Hippocampal formation (tissue), 2 donors: Measurements from ENCODE around the gene ABCB6.
A peak's percentile ranks its signal among the peaks of the same experiment; 100 is the strongest.

Experiments
- DNase-seq, 2 donors: peaks; one replicate each; lab custom pipeline; 2025; lab: John Stamatoyannopoulos, UW

Gene ABCB6

DNA sequence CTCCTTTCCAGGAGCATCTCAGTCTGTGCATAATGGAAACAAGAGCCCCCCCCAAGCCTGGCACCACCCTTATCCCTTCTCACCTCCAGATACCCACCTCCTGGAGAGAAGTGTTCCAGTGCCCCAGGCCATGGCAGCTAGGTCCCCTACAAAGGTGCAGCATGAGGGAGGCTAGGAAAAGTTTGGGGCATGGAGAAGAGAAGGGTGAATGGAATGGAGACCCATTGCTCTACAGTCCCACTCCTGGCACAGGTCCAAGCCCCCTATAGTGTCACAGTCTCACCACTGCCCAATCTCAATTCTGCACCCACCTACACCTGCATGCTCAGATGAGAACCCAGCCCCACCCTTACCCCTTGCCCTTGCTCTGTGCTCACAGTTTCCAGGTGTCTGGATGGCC is 49.8 kb downstream of the ABCB6 start:
- DNase-seq: no peak

- DNase-seq: no peak
Observed at GRCh38 chr2:219168526-219168925, 50.2 kb downstream of the ABCB6 start.

DNA sequence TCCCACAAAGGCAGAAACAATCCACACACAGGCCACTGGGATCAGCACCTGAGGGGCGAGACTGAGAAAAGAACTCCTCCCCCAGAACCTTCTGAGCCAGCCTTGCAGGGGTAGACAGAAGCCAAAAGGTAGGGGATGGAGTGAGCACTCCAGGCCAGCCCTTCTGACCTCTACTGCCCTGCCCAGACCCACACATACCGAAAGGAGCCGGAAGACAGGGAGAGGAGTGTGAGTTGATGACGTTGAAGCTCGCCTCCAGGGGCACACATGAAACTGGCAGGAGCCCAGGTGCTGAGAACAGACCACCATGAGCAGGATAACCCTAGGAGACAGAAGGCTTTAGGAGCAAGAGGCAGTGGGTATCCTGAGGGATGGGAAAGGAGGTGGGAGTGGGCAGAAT is 50.8 kb downstream of the ABCB6 start:
- DNase-seq: no peak

- DNase-seq: no peak
Observed at GRCh38 chr2:219165058-219165911, 53.5 kb downstream of the ABCB6 start.

DNA sequence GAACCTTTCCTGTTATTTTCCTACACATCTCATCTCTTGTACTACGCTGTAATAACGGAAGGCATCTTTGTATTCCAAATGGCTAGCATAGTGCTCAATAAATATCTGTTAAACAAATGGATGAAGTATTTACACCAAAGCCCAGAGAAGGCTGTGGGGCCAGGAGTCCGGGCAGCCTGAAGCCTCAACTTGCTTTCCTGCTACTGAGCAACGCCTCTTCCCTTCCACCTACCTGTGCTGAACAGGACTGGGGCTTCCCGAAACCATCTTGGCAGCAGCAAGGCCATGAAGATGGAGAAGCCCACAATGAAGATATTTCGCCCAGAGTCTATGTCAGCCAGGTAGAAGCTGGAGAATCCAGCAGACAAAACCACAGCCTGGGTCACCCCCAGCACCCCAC is 55.6 kb downstream of the ABCB6 start:
- no peak for DNase-seq

DNA sequence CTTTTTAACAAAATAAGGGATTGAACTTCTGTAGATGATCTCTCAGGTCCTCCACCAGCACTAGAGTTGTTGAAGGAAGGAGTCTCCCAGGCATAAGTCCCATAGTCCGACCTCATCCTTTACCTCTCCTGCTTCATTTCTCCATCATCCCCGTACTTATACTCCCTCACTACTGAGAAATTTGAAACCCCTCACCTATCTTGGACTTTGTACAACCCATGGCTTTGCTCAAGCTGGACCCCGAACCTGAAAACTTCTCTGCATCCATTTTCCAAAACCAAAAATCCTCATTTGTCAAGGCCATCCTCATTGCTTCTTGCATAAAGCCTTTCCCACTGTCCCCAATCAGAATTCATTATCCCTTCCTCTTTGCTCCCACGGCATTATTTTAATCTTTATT is 57.7 kb downstream of the ABCB6 start:
- DNase-seq: no peak

DNA sequence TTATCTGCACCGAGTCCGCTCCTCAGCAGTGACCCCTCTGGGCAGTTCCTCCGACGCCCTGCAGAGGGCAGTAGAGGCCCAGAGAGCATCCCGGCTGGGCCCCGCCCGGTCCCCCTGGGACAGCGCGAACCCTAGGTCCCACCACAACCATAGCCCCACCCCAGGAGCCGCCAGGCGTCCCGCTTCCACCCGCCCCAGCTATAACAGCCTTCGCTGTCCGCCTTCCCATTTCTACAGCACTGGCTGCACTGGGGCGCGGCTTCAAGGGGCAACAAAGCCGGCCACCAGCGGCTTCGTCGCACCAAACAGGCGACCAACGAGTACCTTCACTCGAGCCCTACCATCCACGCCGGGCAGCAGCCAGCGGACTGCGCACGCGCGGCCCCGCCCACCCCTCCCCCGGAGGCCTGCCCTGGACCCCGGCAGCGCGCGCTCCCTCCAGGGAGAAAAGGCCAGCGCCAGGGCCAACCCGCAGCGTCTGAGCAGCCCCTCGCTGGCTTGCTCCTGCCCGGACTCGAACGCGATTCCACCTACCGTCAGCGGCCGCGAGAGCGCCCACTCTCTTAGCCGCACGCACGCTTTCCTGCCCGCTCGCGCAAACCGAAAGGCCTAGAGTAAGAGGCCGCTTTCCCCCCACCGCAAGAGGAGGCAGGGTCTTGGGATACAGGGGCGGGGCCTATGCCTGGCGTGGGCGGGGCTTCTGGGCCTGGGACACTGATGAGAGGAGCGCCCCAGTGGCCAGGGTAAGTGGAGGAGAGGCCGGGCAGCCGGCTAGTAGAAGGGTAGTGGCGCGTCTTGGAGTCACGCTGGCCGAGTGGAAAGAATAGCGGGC is 58.4 kb downstream of the ABCB6 start, which contains the start of gene NHEJ1:
Gene NHEJ1, minus strand, starts transcription at position 630 of the 832 bp plus-strand sequence. CDS start 2,453 bp downstream, outside the sequence.
- DNase-seq: peak; percentile 91 to 95
